Osteoblast (primary cell): Measurements from ENCODE around the gene TBXAS1. TPM values are rescaled to one million over a fixed set of nuclear protein-coding genes. Genes with fewer than 3 reads are reported as not detected.

ENCODE experiments used
- DNase-seq: peaks from one replicate; pipeline ENCODE4 v3.0.0; 2011; ENCODE audit warnings: low spot score, mixed read lengths; ENCODE audit not compliant: insufficient read length; ENCODE audit errors: missing footprints
- H2AFZ ChIP-seq: 2 replicates; pipeline ENCODE4 v1.6.0; 2011; ENCODE audit warnings: mild to moderate bottlenecking, low read length
- H3K27ac ChIP-seq: 2 replicates; pipeline ENCODE4 v1.5.1; 2011; ENCODE audit warnings: mild to moderate bottlenecking, low read depth, low read length, moderate library complexity
- H3K27me3 ChIP-seq: 2 replicates; pipeline ENCODE4 v1.6.0; 2012; ENCODE audit warnings: mild to moderate bottlenecking, control low read depth, inconsistent platforms, low read length, moderate library complexity; ENCODE audit not compliant: insufficient read depth
- H3K36me3 ChIP-seq: 2 replicates; pipeline ENCODE4 v1.5.1; 2011; ENCODE audit warnings: mild to moderate bottlenecking, low read length, control low read depth, moderate library complexity; ENCODE audit not compliant: insufficient read depth
- H3K4me1 ChIP-seq: 2 replicates; pipeline ENCODE4 v1.5.1; 2011; ENCODE audit warnings: mild to moderate bottlenecking, low read length, control low read depth, moderate library complexity; ENCODE audit not compliant: insufficient read depth
- H3K4me2 ChIP-seq: 2 replicates; pipeline ENCODE4 v1.6.0; 2011; ENCODE audit warnings: mild to moderate bottlenecking, low read length; ENCODE audit not compliant: insufficient read depth
- H3K4me3 ChIP-seq: fragments of 200-600 bp; sonication (generic); 3 replicates; pipeline ENCODE4 v1.5.1; 2012; ENCODE audit warnings: mild to moderate bottlenecking, low read length, inconsistent platforms; ENCODE audit not compliant: insufficient read depth
- H3K79me2 ChIP-seq: 2 replicates; pipeline ENCODE4 v1.6.0; 2012; ENCODE audit warnings: mild to moderate bottlenecking, low read length, control low read depth, inconsistent platforms; ENCODE audit not compliant: insufficient read depth
- H3K9me3 ChIP-seq: 2 replicates; pipeline ENCODE4 v1.5.1; 2011; ENCODE audit warnings: low read depth, low read length, control low read depth
- H4K20me1 ChIP-seq: 2 replicates; pipeline ENCODE4 v1.6.0; 2012; ENCODE audit warnings: mild to moderate bottlenecking, low read length, control low read depth; ENCODE audit not compliant: insufficient read depth
- CTCF ChIP-seq: IDR thresholded peaks from 2 replicates; pipeline ENCODE4 v1.5.1; 2011; ENCODE audit warnings: mild to moderate bottlenecking, low read depth, low read length, moderate library complexity; ENCODE audit errors: extremely low read depth
- total RNA-seq: library from RNA; depleted of rRNA; stranded (reverse); fragments of >200 nt; gene quantifications from 2 replicates; pipeline ENCODE4 v1.2.3, GENCODE V29; 2012

The TBXAS1 gene
- total RNA-seq, 1 donor = 0.72 TPM

- DNase-seq = no peak
- no peak for TF ChIP-seq CTCF
- no peak overlapping the region for H3K4me3 ChIP-seq
- H3K79me2 ChIP-seq = no peaks in the 10 kb centered on the region
- H3K36me3 ChIP-seq = no peaks in the 10 kb centered on the region
- H2AFZ ChIP-seq = no peak overlapping the region
- H3K4me1 ChIP-seq = no peaks in the 10 kb centered on the region
- H4K20me1 ChIP-seq = no peaks in the 10 kb centered on the region
- H3K27me3 ChIP-seq = peaks cover 7% of the 10 kb centered on the region
- H3K4me2 ChIP-seq = no peak overlapping the region
- H3K9me3 ChIP-seq = no peaks in the 10 kb centered on the region
- no peak overlapping the region for H3K27ac ChIP-seq
Measured at GRCh38 chr7:139943401-139943800, 114.3 kb downstream of the TBXAS1 start.

GRCh38 chr7:139944248-139944647 lies 115.2 kb downstream of the TBXAS1 start:
- no peak for DNase-seq
- H3K4me1 ChIP-seq = no peaks in the 10 kb centered on the region
- H2AFZ ChIP-seq = no peak overlapping the region
- TF ChIP-seq CTCF = no peak
- H3K36me3 ChIP-seq = no peaks in the 10 kb centered on the region
- no peaks in the 10 kb centered on the region for H3K9me3 ChIP-seq
- H4K20me1 ChIP-seq = no peaks in the 10 kb centered on the region
- no peak overlapping the region for H3K4me2 ChIP-seq
- no peak overlapping the region for H3K4me3 ChIP-seq
- peaks cover 7% of the 10 kb centered on the region for H3K27me3 ChIP-seq
- no peaks in the 10 kb centered on the region for H3K79me2 ChIP-seq
- no peak overlapping the region for H3K27ac ChIP-seq

- H3K27me3 ChIP-seq = peaks cover 4% of the 10 kb centered on the region
- no peak overlapping the region for H3K4me3 ChIP-seq
- no peaks in the 10 kb centered on the region for H4K20me1 ChIP-seq
- H3K4me1 ChIP-seq = no peaks in the 10 kb centered on the region
- no peak overlapping the region for H3K4me2 ChIP-seq
- DNase-seq = no peak
- no peak overlapping the region for H3K27ac ChIP-seq
- H3K9me3 ChIP-seq = no peaks in the 10 kb centered on the region
- no peaks in the 10 kb centered on the region for H3K79me2 ChIP-seq
- H3K36me3 ChIP-seq = no peaks in the 10 kb centered on the region
- TF ChIP-seq CTCF = no peak
- H2AFZ ChIP-seq = no peak overlapping the region
Measured at GRCh38 chr7:139946533-139946932, 117.5 kb downstream of the TBXAS1 start.

DNA sequence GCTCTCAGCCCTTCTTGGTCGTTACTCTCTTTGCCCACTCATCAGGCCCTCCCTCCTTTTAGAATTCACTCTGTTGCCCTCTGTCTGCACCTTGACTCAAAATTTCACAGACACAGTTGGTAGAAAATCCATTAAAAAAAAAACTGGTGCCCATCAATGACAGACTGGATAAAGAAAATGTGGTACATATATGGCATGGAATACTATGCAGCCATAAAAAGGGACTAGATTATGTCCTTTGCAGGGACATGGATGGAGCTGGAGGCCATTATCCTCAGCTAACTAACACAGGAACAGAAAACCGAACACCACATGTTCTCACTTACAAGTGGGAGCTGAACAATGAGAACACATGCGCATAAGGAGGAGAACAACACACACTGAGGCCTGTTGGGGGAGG lies 118.0 kb downstream of the TBXAS1 start:
- H3K4me2 ChIP-seq = no peak overlapping the region
- no peak for TF ChIP-seq CTCF

More for the DNA sequence above, 118.0 kb downstream of the TBXAS1 start:
- Histone ChIP-seq H3K79me2 (no peaks in the 10 kb centered on the region), H3K4me1 (no peaks in the 10 kb centered on the region), H3K4me3 (no peak overlapping the region), H3K9me3 (no peaks in the 10 kb centered on the region), H3K27ac (no peak overlapping the region), H2AFZ (no peak overlapping the region), H4K20me1 (no peaks in the 10 kb centered on the region), H3K27me3 (peaks cover 4% of the 10 kb centered on the region), H3K36me3 (no peaks in the 10 kb centered on the region)
- DNase-seq = no peak
